Measurements from ENCODE around the gene B4GALNT4.

B4GALNT4 gene

DNA sequence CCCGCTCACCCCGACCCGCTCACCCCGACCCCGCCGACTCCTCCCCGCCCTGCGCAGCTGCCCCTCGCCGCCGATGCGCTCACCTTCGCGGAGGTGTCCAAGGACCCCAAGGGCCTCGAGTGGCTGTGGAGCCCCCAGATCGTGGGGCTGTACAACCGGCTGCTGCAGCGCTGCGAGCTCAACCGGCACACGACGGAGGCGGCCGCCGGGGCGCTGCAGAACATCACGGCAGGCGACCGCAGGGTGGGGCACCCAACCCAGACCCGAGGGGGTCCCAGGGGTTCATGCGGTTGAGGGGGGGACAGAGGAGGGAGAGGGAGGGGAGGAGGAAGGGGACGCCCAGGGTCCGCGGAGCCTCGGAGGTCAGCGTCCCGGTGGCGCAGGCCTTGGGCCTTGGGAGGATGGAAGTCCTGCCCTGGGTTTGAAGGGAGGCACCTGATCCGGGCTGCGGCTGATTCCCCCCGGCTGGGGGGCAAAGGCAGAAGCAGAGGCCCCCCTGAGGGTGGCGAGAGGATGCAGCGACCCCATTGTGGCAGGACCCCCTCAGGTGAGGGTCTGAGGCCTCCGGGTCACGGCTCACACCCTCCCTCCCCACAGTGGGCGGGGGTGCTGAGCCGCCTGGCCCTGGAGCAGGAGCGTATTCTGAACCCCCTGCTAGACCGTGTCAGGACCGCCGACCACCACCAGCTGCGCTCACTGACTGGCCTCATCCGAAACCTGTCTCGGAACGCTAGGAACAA is 33.9 kb downstream of the B4GALNT4 start:
- peaks cover 6% of the 10 kb centered on the region; the same call in 1 of the 2 replicates for H4K20me1 ChIP-seq (ENCODE audit: insufficient read depth, low read length)
- H3K9ac ChIP-seq (ENCODE audit: low read depth, low read length): no peak overlapping the region
- H3K27me3 ChIP-seq (ENCODE audit: insufficient read depth, low read length, poor library complexity): no peaks in the 10 kb centered on the region
- H3K36me3 ChIP-seq (ENCODE audit: insufficient read depth, low read length): no peaks in the 10 kb centered on the region
- H3K79me2 ChIP-seq (ENCODE audit: insufficient read depth, low read length): no peaks in the 10 kb centered on the region
- DNase-seq: no peak
- H2AFZ ChIP-seq (ENCODE audit: low read depth, low read length): no peak overlapping the region
- no peaks in the 10 kb centered on the region for H3K9me3 ChIP-seq (ENCODE audit: insufficient read depth, low read length, severe bottlenecking)
- ATAC-seq (ENCODE audit: insufficient read depth, low read depth): no peak
- H3K4me3 ChIP-seq (ENCODE audit: low read depth in 1 of 2, low read length in 2 of 2): no peak overlapping the region
- H3K27ac ChIP-seq (ENCODE audit: low read length): no peak overlapping the region
- no peak overlapping the region for H3K4me2 ChIP-seq (ENCODE audit: insufficient read depth, low read length)
- TF ChIP-seq CTCF (IDR thresholded peaks at IDR 0.05; ENCODE audit: borderline replicate concordance, extremely low read depth, low read length, poor library complexity, severe bottlenecking): no peak
- H3K4me1 ChIP-seq (ENCODE audit: insufficient read depth, low read length): peaks cover 19% of the 10 kb centered on the region

GRCh38 chr11:403761-404431 is 34.6 kb downstream of the B4GALNT4 start:
- no peak overlapping the region for H2AFZ ChIP-seq (ENCODE audit: low read depth, low read length)
- no peaks in the 10 kb centered on the region for H3K36me3 ChIP-seq (ENCODE audit: insufficient read depth, low read length)
- H3K79me2 ChIP-seq (ENCODE audit: insufficient read depth, low read length): no peaks in the 10 kb centered on the region
- no peak for DNase-seq
- no peak overlapping the region for H3K27ac ChIP-seq (ENCODE audit: low read length)
- no peak overlapping the region for H3K4me2 ChIP-seq (ENCODE audit: insufficient read depth, low read length)
- H3K9ac ChIP-seq (ENCODE audit: low read depth, low read length): no peak overlapping the region
- TF ChIP-seq CTCF (IDR thresholded peaks at IDR 0.05; ENCODE audit: borderline replicate concordance, extremely low read depth, low read length, poor library complexity, severe bottlenecking) (no peak), EZH2 (IDR thresholded peaks at IDR 0.05; ENCODE audit: borderline replicate concordance, low read depth, low read length, severe bottlenecking) (no peak)
- H3K27me3 ChIP-seq (ENCODE audit: insufficient read depth, low read length, poor library complexity): no peaks in the 10 kb centered on the region
- peaks cover 6% of the 10 kb centered on the region; the same call in 1 of the 2 replicates for H4K20me1 ChIP-seq (ENCODE audit: insufficient read depth, low read length)
- no peaks in the 10 kb centered on the region for H3K9me3 ChIP-seq (ENCODE audit: insufficient read depth, low read length, severe bottlenecking)
- no peak for ATAC-seq (ENCODE audit: insufficient read depth, low read depth)
- peaks cover 26% of the 10 kb centered on the region for H3K4me1 ChIP-seq (ENCODE audit: insufficient read depth, low read length)
- H3K4me3 ChIP-seq (ENCODE audit: low read depth in 1 of 2, low read length in 2 of 2): no peak overlapping the region

DNA sequence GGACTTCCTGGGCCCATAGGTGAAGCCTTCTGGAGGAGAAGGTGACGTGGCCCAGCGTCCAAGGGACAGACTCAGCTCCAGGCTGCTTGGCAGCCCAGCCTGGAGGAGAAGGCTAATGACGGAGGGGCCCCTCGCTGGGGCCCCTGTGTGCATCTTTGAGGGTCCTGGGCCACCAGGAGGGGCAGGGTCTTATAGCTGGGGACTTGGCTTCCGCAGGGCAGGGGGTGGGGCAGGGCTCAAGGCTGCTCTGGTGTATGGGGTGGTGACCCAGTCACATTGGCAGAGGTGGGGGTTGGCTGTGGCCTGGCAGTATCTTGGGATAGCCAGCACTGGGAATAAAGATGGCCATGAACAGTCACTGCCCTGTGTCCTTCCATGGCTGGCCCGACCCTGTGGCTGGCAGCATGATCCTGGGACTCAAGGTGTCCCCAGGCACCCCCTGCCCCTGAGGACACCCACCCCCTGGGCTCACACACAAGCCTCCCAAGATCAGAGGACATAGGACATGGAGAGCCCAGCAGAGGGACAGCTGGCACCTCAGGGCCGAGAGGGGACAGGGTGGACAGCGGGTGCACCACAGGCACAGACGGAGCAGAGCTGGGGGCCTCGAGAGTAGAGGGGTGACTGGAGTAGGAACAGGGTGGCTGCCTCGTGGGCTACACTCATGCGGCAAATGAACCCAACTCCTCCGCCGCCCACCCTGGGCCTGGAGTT is 35.4 kb downstream of the B4GALNT4 start:
- H3K36me3 ChIP-seq (ENCODE audit: insufficient read depth, low read length): no peaks in the 10 kb centered on the region; the same call in 1 of the 2 replicates
- no peak overlapping the region for H3K9ac ChIP-seq (ENCODE audit: low read depth, low read length)
- H3K79me2 ChIP-seq (ENCODE audit: insufficient read depth, low read length): no peaks in the 10 kb centered on the region; the same call in 1 of the 2 replicates
- no peaks in the 10 kb centered on the region for H3K9me3 ChIP-seq (ENCODE audit: insufficient read depth, low read length, severe bottlenecking)
- no peak for ATAC-seq (ENCODE audit: insufficient read depth, low read depth)
- H3K27ac ChIP-seq (ENCODE audit: low read length): no peak overlapping the region
- H3K27me3 ChIP-seq (ENCODE audit: insufficient read depth, low read length, poor library complexity): no peaks in the 10 kb centered on the region
- H3K4me3 ChIP-seq (ENCODE audit: low read depth in 1 of 2, low read length in 2 of 2): no peak overlapping the region
- H2AFZ ChIP-seq (ENCODE audit: low read depth, low read length): no peak overlapping the region
- peaks cover 33% of the 10 kb centered on the region for H3K4me1 ChIP-seq (ENCODE audit: insufficient read depth, low read length)
- peaks cover 9% of the 10 kb centered on the region; the same call in 1 of the 2 replicates for H4K20me1 ChIP-seq (ENCODE audit: insufficient read depth, low read length)
- no peak overlapping the region for H3K4me2 ChIP-seq (ENCODE audit: insufficient read depth, low read length)
- no peak for DNase-seq
- TF ChIP-seq EZH2 (IDR thresholded peaks at IDR 0.05; ENCODE audit: borderline replicate concordance, low read depth, low read length, severe bottlenecking) (no peak), CTCF (IDR thresholded peaks at IDR 0.05; ENCODE audit: borderline replicate concordance, extremely low read depth, low read length, poor library complexity, severe bottlenecking) (no peak)

All from DND-41 (cell line).